ENCODE measurements around the gene CD47.

- TF ChIP-seq MAZ (IDR thresholded peaks at IDR 0.05; ENCODE audit: borderline replicate concordance, low read depth, low read length) (no peak), CTCF (conservative IDR thresholded peaks at IDR 0.05; ENCODE audit: low read depth, low read length) (no peak)
Measured at GRCh38 chr3:108079877-108080276, 11.0 kb downstream of the CD47 start.

All from IMR-90 (cell line).